Breast epithelium (tissue), 3 donors: ENCODE measurements around the gene ZNF154.
A peak's percentile ranks its signal among the peaks of the same experiment; 100 is the strongest.
"Not testable (repeated sequence)": the region's sequence is repeated elsewhere in the genome, so short reads cannot be mapped to it uniquely, and the experiment has no call there.

Experiments
- CTCF ChIP-seq, 3 donors: fragments of 450-650 bp; IDR thresholded peaks; one replicate each; pipeline ENCODE4 v1.5.1; 2016 to 2017; ENCODE audit warnings: antibody characterized with exemption in 3 of 3, mild to moderate bottlenecking in 3 of 3, moderate library complexity in 3 of 3
- POLR2A ChIP-seq: fragments of 450-650 bp; IDR thresholded peaks from one replicate; pipeline ENCODE4 v1.6.1; 2016; ENCODE audit warnings: antibody characterized with exemption, mild to moderate bottlenecking, moderate library complexity
- POLR2AphosphoS5 ChIP-seq, 3 donors: sonication (generic); formaldehyde crosslinking; IDR thresholded peaks; one replicate each; pipeline ENCODE4 v1.6.1; 2017; ENCODE audit warnings: antibody characterized with exemption in 3 of 3

- peak in 2 of 3 donors; percentile 51 to 66 for TF ChIP-seq CTCF (IDR thresholded peaks at IDR 0.05)
- TF ChIP-seq POLR2A; POLR2AphosphoS5 (IDR thresholded peaks at IDR 0.05): not testable (repeated sequence)
Measured at GRCh38 chr19:57738320-57738719, 29.3 kb upstream of the ZNF154 start.
